SK-N-SH (cell line): ENCODE data around the gene COX5A. TPM values are rescaled to one million over a fixed set of nuclear protein-coding genes. Genes with fewer than 3 reads are reported as not detected.

Experiments used
- CTCF ChIA-PET: fragments of 300-600, 350-600 bp; formaldehyde crosslinking; extraction: SDS; loops from one replicate; lab custom pipeline; 2021; lab: Yijun Ruan, JAX
- POLR2A ChIA-PET: fragments of 350-600 bp; sonication (Branson Sonifier 250); formaldehyde crosslinking; extraction: SDS; loops from one replicate; lab custom pipeline; 2020; ENCODE audit warnings: antibody characterized with exemption, inconsistent platforms; lab: Yijun Ruan, JAX
- DNase-seq: peaks from one replicate; pipeline ENCODE4 v3.0.0; 2012
- H2AFZ ChIP-seq: fragments of 200-600 bp; sonication (generic); 2 replicates; pipeline ENCODE4 v1.8.1; 2016; ENCODE audit warnings: antibody characterized with exemption, mild to moderate bottlenecking, low read depth
- H3F3A ChIP-seq: fragments of 200-600 bp; sonication (generic); replicated peaks from 2 replicates; pipeline ENCODE3; 2016; ENCODE audit warnings: antibody characterized with exemption, mild to moderate bottlenecking; ENCODE audit not compliant: insufficient read depth
- H3K27ac ChIP-seq, 2 experiments: fragments of 200-500 bp in 1 of 2; fragments of 200-600 bp in 1 of 2; sonication (Bioruptor generic) in 1 of 2; sonication (generic), shearing (Covaris generic) in 1 of 2; 2 replicates each; pipeline versions ENCODE4 v1.5.1 to v1.6.1; 2014 to 2016; ENCODE audit warnings: low read depth in 2 of 2, inconsistent platforms in 1 of 2, low read length in 1 of 2, mild to moderate bottlenecking in 1 of 2, mixed read lengths in 1 of 2
- H3K27me3 ChIP-seq: fragments of 200-600 bp; sonication (generic), shearing (Covaris generic); 2 replicates; pipeline ENCODE4 v1.6.1; 2016; ENCODE audit warnings: mixed run types; ENCODE audit not compliant: insufficient read depth
- H3K36me3 ChIP-seq, 2 experiments: fragments of 200-500 bp in 1 of 2; fragments of 200-600 bp in 1 of 2; sonication (Bioruptor generic) in 1 of 2; sonication (generic) in 1 of 2; replicated peaks in 1 of 2; 2 replicates each; pipeline versions ENCODE3 to v1.5.1; 2014 to 2016; ENCODE audit warnings: low read length in 1 of 2, mild to moderate bottlenecking in 1 of 2; ENCODE audit not compliant: insufficient read depth in 2 of 2, control insufficient read depth in 1 of 2
- H3K4me1 ChIP-seq, 2 experiments: fragments of 200-500 bp in 1 of 2; fragments of 200-600 bp in 1 of 2; sonication (Bioruptor generic) in 1 of 2; sonication (generic), shearing (Covaris generic) in 1 of 2; 2 replicates each; pipeline versions ENCODE4 v1.5.1 to v1.6.1; 2014 to 2016; ENCODE audit warnings: low read depth in 1 of 2, low read length in 1 of 2, mixed run types in 1 of 2; ENCODE audit not compliant: insufficient read depth in 2 of 2, control insufficient read depth in 1 of 2
- H3K4me2 ChIP-seq: fragments of 200-600 bp; sonication (generic), shearing (Covaris generic); 2 replicates; pipeline ENCODE4 v1.6.1; 2017; ENCODE audit warnings: mixed run types
- H3K4me3 ChIP-seq, 2 experiments: fragments of 200-500 bp in 1 of 2; fragments of 200-600 bp in 1 of 2; sonication (Bioruptor generic) in 1 of 2; sonication (generic), shearing (Covaris generic) in 1 of 2; 2 replicates each; pipeline versions ENCODE4 v1.5.1 to v1.8.1; 2014 to 2016; ENCODE audit warnings: low read depth in 2 of 2, inconsistent platforms in 1 of 2, low read length in 1 of 2, mild to moderate bottlenecking in 1 of 2, mixed read lengths in 1 of 2, moderate library complexity in 1 of 2
- H3K79me2 ChIP-seq: fragments of 200-600 bp; sonication (generic); 2 replicates; pipeline ENCODE4 v1.8.1; 2017; ENCODE audit warnings: mild to moderate bottlenecking; ENCODE audit not compliant: insufficient read depth
- H3K9ac ChIP-seq: fragments of 200-600 bp; sonication (generic); 2 replicates; pipeline ENCODE4 v1.6.1; 2017; ENCODE audit warnings: mixed run types
- H3K9me2 ChIP-seq: fragments of 200-600 bp; sonication (generic); 2 replicates; pipeline ENCODE4 v1.6.1; 2017; ENCODE audit warnings: mixed run types
- H3K9me3 ChIP-seq: fragments of 200-600 bp; sonication (generic); 2 replicates; pipeline ENCODE4 v1.6.1; 2017; ENCODE audit warnings: mixed run types, mild to moderate bottlenecking, moderate library complexity
- H4K20me1 ChIP-seq: fragments of 200-600 bp; sonication (generic); 2 replicates; pipeline ENCODE4 v1.6.1; 2017; ENCODE audit warnings: mild to moderate bottlenecking, mixed run types; ENCODE audit not compliant: insufficient read depth
- CHD2 ChIP-seq: fragments of 150-350 bp; IDR thresholded peaks from 2 replicates; pipeline ENCODE4 v1.6.1; 2018; ENCODE audit warnings: low read length; ENCODE audit not compliant: partially characterized antibody
- ELF1 ChIP-seq: IDR thresholded peaks from 2 replicates; pipeline ENCODE4 v1.4.0; 2012
- FOXJ3 ChIP-seq: sonication (generic); formaldehyde crosslinking; IDR thresholded peaks from 2 replicates; pipeline ENCODE4 v1.5.1; 2020; ENCODE audit warnings: mild to moderate bottlenecking, missing genetic modification reagents
- FOXM1 ChIP-seq: IDR thresholded peaks from 2 replicates; pipeline ENCODE4 v1.4.0; 2012; ENCODE audit warnings: low read depth, mild to moderate bottlenecking
- GABPA ChIP-seq: IDR thresholded peaks from 2 replicates; pipeline ENCODE4 v1.4.0; 2012; ENCODE audit warnings: low read depth, mild to moderate bottlenecking
- GATA2 ChIP-seq: sonication (generic); formaldehyde crosslinking; IDR thresholded peaks from 2 replicates; pipeline ENCODE4 v1.5.0; 2020; ENCODE audit warnings: mild to moderate bottlenecking, missing genetic modification reagents
- JUND ChIP-seq: IDR thresholded peaks from 2 replicates; pipeline ENCODE4 v1.4.0; 2012
- MXI1 ChIP-seq: IDR thresholded peaks from 2 replicates; pipeline ENCODE4 v1.6.1; 2012; ENCODE audit warnings: mild to moderate bottlenecking, low read depth, low read length, improper control_type of control experiment
- NFIC ChIP-seq: IDR thresholded peaks from 2 replicates; pipeline ENCODE4 v1.4.0; 2012; ENCODE audit warnings: borderline replicate concordance
- NRF1 ChIP-seq: IDR thresholded peaks from 2 replicates; pipeline ENCODE4 v1.6.1; 2012; ENCODE audit warnings: low read depth, mild to moderate bottlenecking, low read length
- POLR2AphosphoS5 ChIP-seq: IDR thresholded peaks from 2 replicates; pipeline ENCODE4 v1.6.1; 2012; ENCODE audit warnings: low read depth, low read length
- RCOR1 ChIP-seq: fragments of 150-350 bp; IDR thresholded peaks from 2 replicates; pipeline ENCODE4 v1.6.1; 2017; ENCODE audit warnings: antibody characterized with exemption, low read length
- RFX5 ChIP-seq: IDR thresholded peaks from 2 replicates; pipeline ENCODE4 v1.6.1; 2012; ENCODE audit warnings: mild to moderate bottlenecking, improper control_type of control experiment, low read length
- SMC3 ChIP-seq: IDR thresholded peaks from 2 replicates; pipeline ENCODE4 v1.6.1; 2012; ENCODE audit warnings: low read depth, low read length, improper control_type of control experiment
- TAF1 ChIP-seq: IDR thresholded peaks from 2 replicates; pipeline ENCODE4 v1.6.1; 2012; ENCODE audit warnings: low read depth, mild to moderate bottlenecking, low read length, moderate library complexity, borderline replicate concordance
- TCF12 ChIP-seq: IDR thresholded peaks from 2 replicates; pipeline ENCODE4 v1.4.0; 2012
- WGBS: methylation state at CpG from one replicate; pipeline ENCODE4 v1.1.6; 2017; ENCODE audit warnings: low lambda C conversion rate; 5-methylcytosine and 5-hydroxymethylcytosine counted together
- polyA plus RNA-seq, 3 experiments: library from polyadenylated mRNA; depleted of rRNA; stranded (reverse); fragments of >200 nt; gene quantifications; 2 replicates each; pipeline ENCODE4 v1.2.3, GENCODE V29; 2012
- TF ChIP-seq, protein P1 (sequence below): fragments of 150-350 bp; IDR thresholded peaks from 2 replicates; pipeline ENCODE4 v1.6.1; 2016; ENCODE audit warnings: mild to moderate bottlenecking, low read depth, low read length
- TF ChIP-seq, protein P2 (sequence below): IDR thresholded peaks from 2 replicates; pipeline ENCODE4 v1.6.1; 2012; ENCODE audit warnings: mild to moderate bottlenecking, low read depth, low read length, moderate library complexity
- TF ChIP-seq, protein P3 (sequence below): IDR thresholded peaks from 2 replicates; pipeline ENCODE4 v1.4.0; 2012; ENCODE audit warnings: low read depth
- TF ChIP-seq, protein P4 (sequence below): IDR thresholded peaks from 2 replicates; pipeline ENCODE4 v1.4.0; 2012; ENCODE audit warnings: low read depth, borderline replicate concordance
- TF ChIP-seq, protein P5 (sequence below): IDR thresholded peaks from 2 replicates; pipeline ENCODE4; 2012

Gene COX5A
- polyA plus RNA-seq, 1 of the 3 experiments (the other 2 are of a cell fraction): 158 TPM

DNA sequence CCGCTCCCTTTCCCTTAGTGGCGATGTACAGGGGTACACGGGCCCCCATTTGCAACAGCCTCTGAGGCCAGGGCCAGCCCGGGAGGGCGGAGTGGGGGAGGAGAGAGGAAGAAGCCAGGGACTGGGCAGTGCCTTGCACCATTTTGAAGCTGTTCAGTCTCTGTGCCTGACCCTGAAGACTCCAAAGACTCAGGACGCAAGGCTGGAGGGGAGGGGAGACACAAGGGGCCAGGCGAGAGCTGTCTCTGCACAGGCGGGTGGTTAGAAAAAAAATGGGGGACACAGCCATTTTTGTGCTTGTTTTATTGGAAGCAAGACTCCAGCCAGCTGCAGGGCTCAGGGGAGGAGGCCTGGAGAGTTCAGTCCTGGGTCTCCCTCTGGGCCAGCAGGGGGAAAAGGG, 17.1 kb upstream of the COX5A start:
- no peak overlapping the region for H2AFZ ChIP-seq
- no peaks in the 10 kb centered on the region for H3K9me2 ChIP-seq
- no peaks in the 10 kb centered on the region; the same call in 1 of the 2 replicates for H3K27me3 ChIP-seq
- no peaks in the 10 kb centered on the region for H3K36me3 ChIP-seq
- TF ChIP-seq FOXM1 (no peak), RCOR1 (no peak), TAF1 (no peak), POLR2AphosphoS5 (no peak), GATA2 (no peak), MXI1 (no peak)
- TF ChIP-seq, protein P1, sequence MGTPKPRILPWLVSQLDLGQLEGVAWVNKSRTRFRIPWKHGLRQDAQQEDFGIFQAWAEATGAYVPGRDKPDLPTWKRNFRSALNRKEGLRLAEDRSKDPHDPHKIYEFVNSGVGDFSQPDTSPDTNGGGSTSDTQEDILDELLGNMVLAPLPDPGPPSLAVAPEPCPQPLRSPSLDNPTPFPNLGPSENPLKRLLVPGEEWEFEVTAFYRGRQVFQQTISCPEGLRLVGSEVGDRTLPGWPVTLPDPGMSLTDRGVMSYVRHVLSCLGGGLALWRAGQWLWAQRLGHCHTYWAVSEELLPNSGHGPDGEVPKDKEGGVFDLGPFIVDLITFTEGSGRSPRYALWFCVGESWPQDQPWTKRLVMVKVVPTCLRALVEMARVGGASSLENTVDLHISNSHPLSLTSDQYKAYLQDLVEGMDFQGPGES: no peak
- TF ChIP-seq, all 33 proteins: peak for 0
- peak; percentile 31 for DNase-seq
- H3K4me2 ChIP-seq: peak overlapping the region; percentile 90
- ChIA-PET CTCF (interaction anchor here (0.7 to 5.6 kb wide), 20 partner anchors 17 to 246 kb away, joined by 3 to 36 read pairs (median 4); partner anchors contain the start of genes C15orf39, CSK, FAM219B and SCAMP5), POLR2A (interaction anchor here (0.7 to 5.5 kb wide), 10 partner anchors 13 to 184 kb away, joined by 3 to 47 read pairs (median 6); partner anchors contain the start of genes COX5A, FAM219B, PPCDC and SCAMP5)
- no peaks in the 10 kb centered on the region for H3K9me3 ChIP-seq
- no peak overlapping the region for H3K9ac ChIP-seq
- no peaks in the 10 kb centered on the region for H3F3A ChIP-seq
- H3K27ac ChIP-seq: peak overlapping the region in 1 of 2 experiments; percentile 98; a peak in 3 of 4 replicates
- H3K4me3 ChIP-seq: peak overlapping the region in 1 of 2 experiments; percentile 54; a peak in 2 of 4 replicates
- peaks cover 0 to 39% of the 10 kb centered on the region in 2 experiments; a peak in 1 of 4 replicates for H3K4me1 ChIP-seq
- 62% methylated on average over 8 of the region's 8 CpGs for WGBS
- H3K79me2 ChIP-seq: no peaks in the 10 kb centered on the region
- no peaks in the 10 kb centered on the region for H4K20me1 ChIP-seq

DNA sequence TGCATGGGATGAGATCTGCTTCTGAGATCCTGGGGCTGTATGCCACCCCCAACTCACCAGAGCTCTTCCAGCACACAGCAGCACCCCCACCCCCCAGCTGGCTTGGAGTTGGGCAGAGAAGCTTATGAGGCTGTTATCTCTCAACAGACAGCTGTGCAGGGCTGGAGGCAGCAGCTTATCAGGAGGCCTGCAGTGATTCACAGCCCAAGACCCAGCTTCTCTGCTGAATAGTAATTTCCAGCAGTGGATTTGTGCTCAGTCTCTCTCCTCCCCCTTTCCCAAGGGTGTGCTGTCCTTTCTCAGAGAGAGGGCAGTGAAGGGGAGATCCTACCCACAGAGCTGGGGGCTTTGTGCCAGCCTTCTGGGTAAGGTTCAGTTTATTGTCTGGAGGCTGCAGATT, 16.6 kb upstream of the COX5A start:
- ChIA-PET POLR2A (interaction anchor here (0.6 to 5.5 kb wide), 12 partner anchors 10 to 184 kb away, joined by 3 to 47 read pairs (median 6); partner anchors contain the start of genes COX5A, FAM219B, PPCDC and SCAMP5), CTCF (interaction anchor here (0.6 to 5.6 kb wide), 13 partner anchors 8 to 247 kb away, joined by 3 to 36 read pairs (median 7); partner anchors contain the start of genes C15orf39, CSK, SCAMP5 and ULK3)
- Histone ChIP-seq H3K36me3 (no peaks in the 10 kb centered on the region), H4K20me1 (no peaks in the 10 kb centered on the region), H3K9me3 (no peaks in the 10 kb centered on the region), H3K4me3 (peak overlapping the region in 1 of 2 experiments; percentile 54; a peak in 1 of 4 replicates), H3K27me3 (no peaks in the 10 kb centered on the region; the same call in 1 of the 2 replicates), H3F3A (no peaks in the 10 kb centered on the region), H3K27ac (peak overlapping the region in 1 of 2 experiments; percentile 98; a peak in 2 of 4 replicates), H3K79me2 (no peaks in the 10 kb centered on the region), H2AFZ (no peak overlapping the region), H3K9me2 (no peaks in the 10 kb centered on the region), H3K9ac (no peak overlapping the region), H3K4me2 (peak overlapping the region; percentile 90; the same call in 1 of the 2 replicates), H3K4me1 (peaks cover 0 to 40% of the 10 kb centered on the region in 2 experiments; a peak in 1 of 4 replicates)
- peak; percentile 79 for DNase-seq
- TF ChIP-seq NFIC: no peak
- no peak for TF ChIP-seq NRF1
- TF ChIP-seq SMC3: no peak; the same call in 1 of the 2 replicates
- no peak for TF ChIP-seq ELF1
- TF ChIP-seq RCOR1: peak; percentile 94
- peak; percentile 94 for TF ChIP-seq CHD2
- no peak for TF ChIP-seq GABPA
- TF ChIP-seq, protein P2, sequence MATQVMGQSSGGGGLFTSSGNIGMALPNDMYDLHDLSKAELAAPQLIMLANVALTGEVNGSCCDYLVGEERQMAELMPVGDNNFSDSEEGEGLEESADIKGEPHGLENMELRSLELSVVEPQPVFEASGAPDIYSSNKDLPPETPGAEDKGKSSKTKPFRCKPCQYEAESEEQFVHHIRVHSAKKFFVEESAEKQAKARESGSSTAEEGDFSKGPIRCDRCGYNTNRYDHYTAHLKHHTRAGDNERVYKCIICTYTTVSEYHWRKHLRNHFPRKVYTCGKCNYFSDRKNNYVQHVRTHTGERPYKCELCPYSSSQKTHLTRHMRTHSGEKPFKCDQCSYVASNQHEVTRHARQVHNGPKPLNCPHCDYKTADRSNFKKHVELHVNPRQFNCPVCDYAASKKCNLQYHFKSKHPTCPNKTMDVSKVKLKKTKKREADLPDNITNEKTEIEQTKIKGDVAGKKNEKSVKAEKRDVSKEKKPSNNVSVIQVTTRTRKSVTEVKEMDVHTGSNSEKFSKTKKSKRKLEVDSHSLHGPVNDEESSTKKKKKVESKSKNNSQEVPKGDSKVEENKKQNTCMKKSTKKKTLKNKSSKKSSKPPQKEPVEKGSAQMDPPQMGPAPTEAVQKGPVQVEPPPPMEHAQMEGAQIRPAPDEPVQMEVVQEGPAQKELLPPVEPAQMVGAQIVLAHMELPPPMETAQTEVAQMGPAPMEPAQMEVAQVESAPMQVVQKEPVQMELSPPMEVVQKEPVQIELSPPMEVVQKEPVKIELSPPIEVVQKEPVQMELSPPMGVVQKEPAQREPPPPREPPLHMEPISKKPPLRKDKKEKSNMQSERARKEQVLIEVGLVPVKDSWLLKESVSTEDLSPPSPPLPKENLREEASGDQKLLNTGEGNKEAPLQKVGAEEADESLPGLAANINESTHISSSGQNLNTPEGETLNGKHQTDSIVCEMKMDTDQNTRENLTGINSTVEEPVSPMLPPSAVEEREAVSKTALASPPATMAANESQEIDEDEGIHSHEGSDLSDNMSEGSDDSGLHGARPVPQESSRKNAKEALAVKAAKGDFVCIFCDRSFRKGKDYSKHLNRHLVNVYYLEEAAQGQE: no peak
- no peak for TF ChIP-seq JUND
- 0 out of 2 replicates have a peak, but pooled peaks have one; percentile 64 for TF ChIP-seq FOXJ3
- TF ChIP-seq, protein P3, sequence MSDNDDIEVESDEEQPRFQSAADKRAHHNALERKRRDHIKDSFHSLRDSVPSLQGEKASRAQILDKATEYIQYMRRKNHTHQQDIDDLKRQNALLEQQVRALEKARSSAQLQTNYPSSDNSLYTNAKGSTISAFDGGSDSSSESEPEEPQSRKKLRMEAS: no peak
- TF ChIP-seq, protein P4, sequence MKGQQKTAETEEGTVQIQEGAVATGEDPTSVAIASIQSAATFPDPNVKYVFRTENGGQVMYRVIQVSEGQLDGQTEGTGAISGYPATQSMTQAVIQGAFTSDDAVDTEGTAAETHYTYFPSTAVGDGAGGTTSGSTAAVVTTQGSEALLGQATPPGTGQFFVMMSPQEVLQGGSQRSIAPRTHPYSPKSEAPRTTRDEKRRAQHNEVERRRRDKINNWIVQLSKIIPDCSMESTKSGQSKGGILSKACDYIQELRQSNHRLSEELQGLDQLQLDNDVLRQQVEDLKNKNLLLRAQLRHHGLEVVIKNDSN: no peak
- TF ChIP-seq, protein P5, sequence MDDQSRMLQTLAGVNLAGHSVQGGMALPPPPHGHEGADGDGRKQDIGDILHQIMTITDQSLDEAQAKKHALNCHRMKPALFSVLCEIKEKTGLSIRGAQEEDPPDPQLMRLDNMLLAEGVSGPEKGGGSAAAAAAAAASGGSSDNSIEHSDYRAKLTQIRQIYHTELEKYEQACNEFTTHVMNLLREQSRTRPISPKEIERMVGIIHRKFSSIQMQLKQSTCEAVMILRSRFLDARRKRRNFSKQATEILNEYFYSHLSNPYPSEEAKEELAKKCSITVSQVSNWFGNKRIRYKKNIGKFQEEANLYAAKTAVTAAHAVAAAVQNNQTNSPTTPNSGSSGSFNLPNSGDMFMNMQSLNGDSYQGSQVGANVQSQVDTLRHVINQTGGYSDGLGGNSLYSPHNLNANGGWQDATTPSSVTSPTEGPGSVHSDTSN: 0 out of 2 replicates have a peak, but pooled peaks have one; percentile 9
- no peak for TF ChIP-seq TAF1
- no peak for TF ChIP-seq RFX5
- 0 out of 2 replicates have a peak, but pooled peaks have one; percentile 28 for TF ChIP-seq POLR2AphosphoS5
- no peak for TF ChIP-seq FOXM1
- no peak for TF ChIP-seq TCF12
